Measurements from ENCODE around the gene PTDSS2.
"Not testable (repeated sequence)": the region's sequence is repeated elsewhere in the genome, so short reads cannot be mapped to it uniquely, and the experiment has no call there.

PTDSS2 gene

DNA sequence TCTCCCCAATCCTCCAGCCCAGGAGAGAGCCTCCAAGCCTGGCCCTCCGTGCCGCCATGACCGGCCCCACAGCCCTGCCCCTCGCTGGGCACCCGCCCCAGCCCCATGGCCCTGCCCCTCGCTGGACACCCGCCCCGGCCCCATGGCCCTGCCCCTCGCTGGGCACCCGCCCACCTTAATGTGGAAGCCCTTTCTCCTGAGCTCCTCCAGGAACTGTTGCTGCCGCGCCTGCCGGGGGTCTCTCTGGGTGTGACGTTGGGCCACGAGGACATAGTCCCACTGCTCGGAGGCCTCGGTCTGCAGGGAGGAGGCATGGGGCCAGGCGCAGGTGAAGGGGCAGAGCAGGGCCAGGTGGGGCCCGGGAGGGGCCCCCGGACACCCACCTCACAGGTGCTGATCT lies 16.4 kb upstream of the PTDSS2 start:
- no peak for DNase-seq

- no peak for DNase-seq
These were observed 15.6 kb upstream of the PTDSS2 start for GRCh38 chr11:434496-434895.

DNA sequence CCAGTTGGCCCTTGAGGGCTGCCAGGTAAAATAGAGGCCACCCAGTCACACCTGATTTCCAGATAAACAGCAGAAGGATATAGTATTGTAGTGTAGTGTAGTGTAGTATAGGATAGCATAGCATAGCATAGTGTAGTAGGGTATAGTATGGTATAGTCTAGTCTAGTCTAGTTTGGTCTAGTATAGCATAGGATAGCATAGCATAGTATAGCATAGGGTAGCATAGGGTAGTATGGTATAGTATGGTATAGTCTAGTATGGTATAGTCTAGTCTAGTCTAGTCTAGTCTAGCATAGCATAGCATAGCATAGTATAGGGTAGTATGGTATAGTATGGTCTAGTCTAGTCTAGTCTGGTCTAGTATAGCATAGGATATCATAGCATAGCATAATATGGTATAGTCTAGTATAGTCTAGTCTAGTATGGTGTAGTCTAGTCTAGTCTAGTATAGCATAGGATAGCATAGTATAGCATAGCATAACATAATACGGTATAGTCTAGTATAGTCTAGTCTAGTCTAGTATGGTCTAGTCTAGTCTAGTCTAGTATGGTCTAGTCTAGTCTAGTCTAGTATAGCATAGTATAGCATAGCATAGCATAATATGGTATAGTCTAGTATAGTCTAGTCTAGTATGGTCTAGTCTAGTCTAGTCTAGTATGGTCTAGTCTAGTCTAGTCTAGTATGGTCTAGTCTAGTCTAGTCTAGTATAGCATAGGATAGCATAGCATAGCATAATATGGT lies 14.9 kb upstream of the PTDSS2 start:
- not testable (repeated sequence) for DNase-seq

DNA sequence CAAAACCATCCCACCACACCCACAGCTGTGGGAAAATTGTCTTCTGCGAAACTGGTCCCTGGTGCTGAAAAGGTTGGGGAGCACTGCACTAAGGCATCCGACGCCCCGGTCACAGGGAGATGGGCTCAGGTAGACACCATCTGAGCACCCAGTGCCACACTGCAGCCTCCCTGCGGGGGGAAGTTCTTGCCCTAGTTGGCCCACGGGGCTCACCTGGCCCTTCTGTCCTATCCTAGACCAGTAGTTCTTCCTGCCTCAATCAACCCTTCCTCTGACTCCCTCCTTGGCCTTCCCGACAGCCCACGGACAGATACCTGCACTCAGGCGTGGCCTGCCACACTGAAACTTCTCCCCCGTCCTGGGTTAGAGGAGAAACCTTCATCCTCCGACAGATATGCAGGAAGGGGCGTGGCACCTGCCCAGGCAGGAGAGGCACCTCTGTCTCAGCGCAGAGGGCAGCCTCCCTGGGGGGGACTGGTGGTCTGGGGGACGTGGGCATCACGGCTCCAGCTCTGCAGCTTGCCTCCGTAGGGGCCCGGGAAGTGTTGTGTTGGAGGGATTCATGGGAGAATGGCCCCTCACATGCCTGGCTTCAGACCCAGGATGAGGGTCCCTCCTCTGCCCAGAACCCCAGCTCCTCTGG lies 12.7 kb upstream of the PTDSS2 start:
- no peak for DNase-seq

DNA sequence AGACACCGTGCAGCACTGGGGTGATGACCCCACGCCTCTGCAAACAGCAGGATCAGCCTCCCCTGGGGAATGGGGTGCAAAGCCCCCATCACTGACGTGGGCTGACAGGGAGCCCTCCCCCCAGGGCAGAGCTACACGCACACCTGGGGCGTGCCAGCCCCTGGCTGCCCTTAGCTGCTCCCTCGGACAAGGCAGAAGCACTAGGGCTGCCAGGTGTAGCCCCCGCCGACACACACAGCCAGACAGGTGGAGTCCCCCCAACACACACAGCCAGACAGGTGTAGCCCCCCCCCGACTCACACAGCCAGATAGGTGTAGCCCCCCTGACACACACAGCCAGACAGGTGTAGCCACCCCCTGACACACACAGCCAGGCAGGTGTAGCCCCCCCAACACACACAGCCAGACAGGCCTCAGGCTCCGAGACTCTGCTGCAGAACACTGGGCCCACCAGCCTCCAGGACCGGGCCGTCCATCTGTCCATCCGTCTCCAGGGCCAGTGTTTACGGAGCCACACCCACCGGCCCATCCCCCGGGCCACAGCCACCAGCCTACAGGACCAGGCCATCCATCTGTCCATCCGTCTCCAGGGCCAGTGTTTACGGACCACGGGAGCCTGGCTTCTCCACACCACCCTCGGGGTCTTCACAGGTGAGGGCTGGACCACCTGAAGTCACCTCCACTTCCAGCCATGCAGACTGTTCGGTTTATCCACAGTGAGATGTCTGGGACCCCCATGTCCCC lies 11.8 kb upstream of the PTDSS2 start:
- no peak for DNase-seq

GRCh38 chr11:439315-440064 lies 10.6 kb upstream of the PTDSS2 start:
- no peak for DNase-seq

DNA sequence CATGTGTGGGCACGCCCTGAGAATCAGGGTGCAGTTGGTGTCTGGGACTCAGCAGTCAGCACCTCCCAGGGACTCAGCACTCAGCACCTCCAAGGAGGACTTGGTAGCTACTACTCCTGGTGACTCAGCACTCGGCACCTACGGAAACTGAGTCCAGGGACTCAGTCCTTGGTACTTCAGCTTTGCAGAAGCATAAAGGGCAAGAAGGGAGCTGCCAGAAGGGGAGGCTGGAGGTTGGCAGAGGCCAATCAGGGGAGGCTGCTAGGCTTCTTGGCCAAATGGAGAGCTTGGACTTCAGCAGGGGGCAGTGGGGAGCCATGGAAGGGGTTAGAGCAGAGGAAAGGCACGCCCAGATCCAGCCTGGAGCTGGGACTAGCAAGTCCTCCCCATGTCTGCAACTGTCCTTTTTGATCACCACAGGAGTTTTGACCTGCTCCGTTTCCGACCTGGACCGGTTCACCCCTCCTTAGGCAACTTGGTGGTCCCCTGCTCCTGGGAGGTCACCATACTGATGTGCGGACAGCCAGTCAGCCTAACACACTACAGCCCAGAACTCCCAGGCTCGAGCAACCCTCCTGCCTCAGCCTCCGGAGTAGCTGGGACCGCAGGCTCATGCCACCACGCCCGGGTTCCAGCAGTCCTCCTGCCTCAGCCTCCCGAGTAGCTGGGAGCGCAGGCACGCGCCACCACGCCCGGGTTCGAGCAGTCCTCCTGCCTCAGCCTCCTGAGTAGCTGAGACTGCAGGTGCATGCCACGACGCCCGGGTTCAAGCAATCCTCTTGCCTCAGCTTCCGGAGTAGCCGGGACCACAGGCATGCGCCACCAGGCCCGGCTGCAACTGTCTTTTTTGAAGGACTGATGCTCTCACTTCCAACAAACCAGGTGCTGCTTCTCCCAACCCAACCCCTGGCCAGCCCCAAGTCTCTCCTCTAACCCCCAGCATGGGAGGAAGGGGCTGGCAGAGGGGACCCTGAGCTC lies 9.7 kb upstream of the PTDSS2 start:
- DNase-seq, result no peak

DNA sequence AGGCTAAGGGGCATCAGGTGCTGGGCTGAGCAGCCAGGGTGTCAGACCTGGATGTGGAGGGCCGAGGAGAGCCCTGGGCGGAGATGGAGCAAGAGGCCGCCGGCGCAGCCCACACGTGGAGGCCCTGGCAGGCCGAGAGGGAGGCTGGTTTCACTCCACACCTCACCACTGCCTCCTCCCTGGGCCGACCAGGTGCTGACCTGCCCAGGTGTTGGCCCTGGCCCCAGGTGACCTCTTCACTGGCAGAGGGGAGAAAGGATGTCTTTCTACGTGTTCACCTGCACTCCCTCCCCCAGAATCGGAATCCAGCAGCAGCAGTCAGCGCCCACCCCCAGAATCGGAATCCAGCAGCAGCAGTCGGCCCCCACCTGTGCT lies 9.0 kb upstream of the PTDSS2 start:
- no peak for DNase-seq

GRCh38 chr11:441418-442274 lies 8.4 kb upstream of the PTDSS2 start, which contains the start of gene ANO9:
ANO9 (minus strand) TSS chr11:442011; CDS start chr11:441926, 85 bp downstream.
- DNase-seq, result peak; percentile 81

GRCh38 chr11:442611-443081 lies 7.4 kb upstream of the PTDSS2 start:
- DNase-seq, result no peak

- no peak for DNase-seq
These were observed 6.4 kb upstream of the PTDSS2 start for GRCh38 chr11:443542-444199.

GRCh38 chr11:444396-445144 lies 5.5 kb upstream of the PTDSS2 start:
- DNase-seq, result no peak

GRCh38 chr11:445765-446588 lies 4.1 kb upstream of the PTDSS2 start:
- no peak for DNase-seq

DNA sequence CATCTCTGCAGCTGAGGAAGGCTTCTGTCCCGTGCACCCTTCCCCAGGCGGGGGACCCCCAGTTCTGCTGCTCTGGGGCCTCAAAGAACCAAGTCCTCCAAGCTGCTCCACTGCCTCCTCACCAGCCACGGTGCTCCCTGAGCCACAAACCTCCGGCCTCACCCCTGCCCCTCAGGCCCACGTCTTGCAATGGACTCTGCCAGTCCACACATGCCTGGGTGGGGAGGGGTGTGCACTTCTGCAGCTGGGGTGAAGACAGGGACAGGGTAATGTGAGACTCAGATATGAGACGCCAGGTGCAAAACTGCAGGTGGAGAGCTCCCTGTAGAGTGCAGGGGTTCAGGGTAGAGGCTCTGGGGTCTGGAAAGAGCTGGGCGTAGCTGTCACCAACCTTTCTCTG lies 3.2 kb upstream of the PTDSS2 start:
- DNase-seq, result no peak

DNA sequence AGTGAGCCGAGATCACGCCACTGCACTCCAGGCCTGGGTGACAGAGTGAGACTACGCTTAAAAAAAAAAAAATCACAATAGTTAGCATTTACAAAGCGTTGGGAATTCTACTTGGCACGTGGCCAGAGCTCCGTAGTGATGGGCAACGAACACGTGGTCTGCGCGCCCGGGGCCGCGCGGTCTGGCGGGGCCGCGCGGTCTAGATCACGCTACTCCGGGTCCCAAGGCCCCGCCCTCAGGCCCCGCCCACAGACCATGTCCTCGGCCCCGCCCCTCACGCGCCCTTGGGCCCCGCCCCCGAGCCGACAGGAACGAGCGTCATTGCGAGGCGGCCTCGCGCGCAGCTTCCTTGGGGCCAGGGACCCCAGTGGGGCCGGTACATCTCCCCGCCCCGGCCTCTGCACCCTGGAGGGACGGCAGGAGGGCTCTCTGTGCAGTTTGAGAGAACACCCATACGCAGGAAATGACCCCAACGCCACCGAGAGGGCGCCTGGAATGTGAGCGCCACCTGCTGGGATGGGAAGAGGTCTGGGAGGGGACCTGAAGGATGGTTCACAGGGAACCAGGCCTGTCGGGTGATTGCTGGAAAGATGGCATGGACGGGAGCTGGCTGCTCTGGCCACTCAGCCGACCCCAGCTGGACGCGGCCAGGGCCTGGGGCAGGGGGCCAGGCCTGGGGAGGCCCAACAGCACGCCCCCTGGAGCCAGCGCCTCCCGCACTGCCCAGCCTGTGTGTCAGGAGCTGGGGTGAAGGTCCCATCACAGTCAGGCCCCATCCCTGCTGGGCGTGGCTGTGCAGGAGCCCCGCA lies 2.0 kb upstream of the PTDSS2 start:
- peak; percentile 97 for DNase-seq

DNA sequence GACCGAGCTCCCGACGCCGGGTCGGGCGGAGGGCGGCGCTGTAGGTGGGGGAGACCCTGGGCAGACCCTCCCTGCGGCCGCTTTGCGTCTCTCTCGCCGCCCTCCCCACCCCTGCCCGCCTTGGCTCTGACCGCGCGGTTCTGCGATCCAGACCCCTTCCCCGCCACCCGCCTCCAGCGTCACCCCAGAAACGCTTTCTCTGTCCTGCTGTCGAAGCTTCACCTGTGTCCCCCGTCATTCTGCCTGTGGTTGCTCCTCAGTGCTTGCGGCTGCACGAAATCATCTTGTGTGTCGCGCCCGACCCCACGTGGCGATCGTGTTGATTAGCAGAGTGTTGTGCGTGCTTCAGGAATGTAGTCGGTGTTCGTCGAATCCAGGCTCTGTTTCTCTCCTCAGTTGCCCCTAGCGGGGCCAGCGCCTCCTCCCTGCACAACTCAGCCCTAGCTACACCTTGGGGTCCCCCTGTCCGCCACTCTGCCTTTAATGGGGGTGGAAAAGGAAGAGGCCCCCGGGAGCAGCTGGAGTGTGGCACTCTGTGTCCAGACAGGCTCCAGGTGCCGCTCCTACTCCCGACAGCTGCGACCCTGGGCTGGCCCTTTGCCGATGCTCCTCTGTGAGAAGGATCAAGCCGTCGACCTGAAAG lies 851 bp downstream of the PTDSS2 start:
- DNase-seq, result peak; percentile 86

DNA sequence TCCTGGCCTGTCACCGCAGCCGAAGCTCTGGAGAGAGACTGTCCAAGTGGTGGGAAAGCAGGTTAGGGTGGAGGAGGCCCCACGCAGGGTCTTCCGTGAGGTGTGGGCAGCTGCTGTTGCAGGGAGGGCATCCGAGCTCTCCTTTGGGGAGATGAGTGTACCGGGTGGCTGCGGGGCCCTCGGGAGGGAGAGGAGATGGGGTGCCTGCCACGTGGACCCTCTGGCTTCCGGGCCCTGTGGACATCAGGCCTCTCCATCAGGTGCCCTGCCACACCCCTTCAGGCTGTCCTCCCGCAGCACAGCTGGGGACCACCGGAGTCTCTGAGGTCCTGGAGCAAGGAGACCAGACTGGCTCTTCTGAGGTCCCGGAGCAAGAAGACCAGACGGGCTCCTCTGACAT lies 1.7 kb downstream of the PTDSS2 start:
- DNase-seq, result no peak
